Fibroblast of the aortic adventitia (primary cell): ENCODE results near the gene GDI2. TPM values are rescaled to one million over a fixed set of nuclear protein-coding genes. Genes with fewer than 3 reads are reported as not detected.

ENCODE experiments used
- DNase-seq: peaks from one replicate; pipeline ENCODE4 v3.0.0-alpha.2; 2010; ENCODE audit warnings: low read depth
- H3K4me3 ChIP-seq: 2 replicates; pipeline ENCODE4 v1.5.1; 2011; ENCODE audit warnings: low read depth, mild to moderate bottlenecking, control low read depth, low read length, moderate library complexity
- total RNA-seq: library from RNA; depleted of rRNA; stranded (reverse); fragments of >200 nt; gene quantifications from 2 replicates; pipeline ENCODE4 v1.2.3, GENCODE V29; 2012; ENCODE audit warnings: low replicate concordance
- TF ChIP-seq, protein P1 (sequence below): IDR thresholded peaks from 2 replicates; pipeline ENCODE4 v1.5.1; 2011; ENCODE audit warnings: mild to moderate bottlenecking, low read length, control low read depth, inconsistent platforms; ENCODE audit not compliant: insufficient read depth

GDI2 gene
- total RNA-seq, 1 donor: 482 TPM

DNA sequence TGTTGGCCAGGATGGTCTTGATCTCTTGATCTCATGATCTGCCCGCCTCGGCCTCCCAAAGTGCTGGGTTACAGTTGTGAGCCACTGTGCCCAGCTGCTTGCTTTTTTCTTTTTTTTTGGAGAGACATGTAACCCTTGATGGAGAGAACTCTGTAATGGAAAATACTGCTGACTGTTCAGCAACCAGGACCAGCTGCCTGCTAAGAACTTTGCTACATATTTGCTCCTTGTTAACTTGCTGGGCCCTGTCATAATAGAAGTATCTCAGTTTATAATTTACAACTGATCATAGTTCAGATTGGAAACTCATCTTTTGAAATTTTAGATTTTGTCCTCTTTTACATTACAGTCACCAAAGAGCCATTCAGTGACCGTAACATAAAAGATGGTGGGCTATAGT, 93.7 kb downstream of the GDI2 start:
- DNase-seq: no peak
- H3K4me3 ChIP-seq: no peak overlapping the region
- TF ChIP-seq, protein P1, sequence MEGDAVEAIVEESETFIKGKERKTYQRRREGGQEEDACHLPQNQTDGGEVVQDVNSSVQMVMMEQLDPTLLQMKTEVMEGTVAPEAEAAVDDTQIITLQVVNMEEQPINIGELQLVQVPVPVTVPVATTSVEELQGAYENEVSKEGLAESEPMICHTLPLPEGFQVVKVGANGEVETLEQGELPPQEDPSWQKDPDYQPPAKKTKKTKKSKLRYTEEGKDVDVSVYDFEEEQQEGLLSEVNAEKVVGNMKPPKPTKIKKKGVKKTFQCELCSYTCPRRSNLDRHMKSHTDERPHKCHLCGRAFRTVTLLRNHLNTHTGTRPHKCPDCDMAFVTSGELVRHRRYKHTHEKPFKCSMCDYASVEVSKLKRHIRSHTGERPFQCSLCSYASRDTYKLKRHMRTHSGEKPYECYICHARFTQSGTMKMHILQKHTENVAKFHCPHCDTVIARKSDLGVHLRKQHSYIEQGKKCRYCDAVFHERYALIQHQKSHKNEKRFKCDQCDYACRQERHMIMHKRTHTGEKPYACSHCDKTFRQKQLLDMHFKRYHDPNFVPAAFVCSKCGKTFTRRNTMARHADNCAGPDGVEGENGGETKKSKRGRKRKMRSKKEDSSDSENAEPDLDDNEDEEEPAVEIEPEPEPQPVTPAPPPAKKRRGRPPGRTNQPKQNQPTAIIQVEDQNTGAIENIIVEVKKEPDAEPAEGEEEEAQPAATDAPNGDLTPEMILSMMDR: no peak

Other genes with a start within 250 kb of the GDI2 start
- 8.4 and 17.1 TPM in 2 replicates for gene ASB13, start 146.8 kb downstream of the GDI2 start, total RNA-seq
- gene TASOR2, start 128.6 kb downstream of the GDI2 start, total RNA-seq: 92.9 and 147 TPM in 2 replicates
- gene ANKRD16, start 76.5 kb upstream of the GDI2 start, total RNA-seq: 5.0 and 14.0 TPM in 2 replicates
- 59.0 and 61.4 TPM in 2 replicates for gene FBH1, start 76.8 kb upstream of the GDI2 start, total RNA-seq
- gene IL15RA, start 164.1 kb upstream of the GDI2 start, total RNA-seq: 2.1 and 5.7 TPM in 2 replicates
- not detected in 2 replicates for gene IL2RA, start 248.9 kb upstream of the GDI2 start, total RNA-seq